H1 (cell line): ENCODE measurements around the gene ALKBH3. TPM values are rescaled to one million over a fixed set of nuclear protein-coding genes. Genes with fewer than 3 reads are reported as not detected.

ENCODE experiments used
- CTCF ChIA-PET: fragments of 300-600 bp; sonication (Branson Sonifier 250); formaldehyde crosslinking; loops from one replicate; lab custom pipeline; 2021; ENCODE audit not compliant: partially characterized antibody; lab: Charles Lee
- POLR2A ChIA-PET: fragments of 300-600 bp; sonication (Branson Sonifier 250); formaldehyde crosslinking; loops from one replicate; lab custom pipeline; 2021; ENCODE audit warnings: inconsistent platforms; ENCODE audit not compliant: partially characterized antibody; lab: Charles Lee
- DNase-seq, 2 experiments: peaks; one replicate each; pipeline versions ENCODE4 v3.0.0 to v3.0.0-alpha.2; 2010 to 2022; ENCODE audit warnings: low spot score in 2 of 2, low read depth in 1 of 2, mixed read lengths in 1 of 2
- FAIRE-seq: peaks from 2 replicates; lab custom pipeline; 2011; peaks lifted over from hg19 to GRCh38; lab: Jason Lieb, UNC
- H2AFZ ChIP-seq: 2 replicates; pipeline ENCODE4 v1.8.1; 2012; ENCODE audit warnings: low read length, inconsistent platforms
- H2AK5ac ChIP-seq: 2 replicates; pipeline ENCODE4 v1.6.1; 2013; ENCODE audit warnings: low read depth, low read length
- H2BK120ac ChIP-seq: replicated peaks from 2 replicates; pipeline ENCODE3; 2013; ENCODE audit warnings: low read depth, low read length, inconsistent platforms
- H2BK12ac ChIP-seq: 2 replicates; pipeline ENCODE4 v1.6.1; 2013; ENCODE audit warnings: low read depth, low read length
- H2BK15ac ChIP-seq: 2 replicates; pipeline ENCODE4 v1.6.1; 2013; ENCODE audit warnings: low read length
- H2BK20ac ChIP-seq: 2 replicates; pipeline ENCODE4 v1.6.1; 2013; ENCODE audit warnings: low read length
- H2BK5ac ChIP-seq: 2 replicates; pipeline ENCODE4 v1.6.1; 2013; ENCODE audit warnings: low read depth, low read length
- H3K14ac ChIP-seq: 2 replicates; pipeline ENCODE4 v1.6.1; 2013; ENCODE audit warnings: inconsistent platforms; ENCODE audit not compliant: insufficient read length
- H3K18ac ChIP-seq: 2 replicates; pipeline ENCODE4 v1.6.1; 2013; ENCODE audit warnings: low read length; ENCODE audit errors: extremely low read depth
- H3K23ac ChIP-seq: 2 replicates; pipeline ENCODE4 v1.6.1; 2013; ENCODE audit warnings: inconsistent platforms; ENCODE audit not compliant: insufficient read length
- H3K23me2 ChIP-seq: 2 replicates; pipeline ENCODE4 v1.6.1; 2013; ENCODE audit warnings: low read depth, low read length
- H3K27ac ChIP-seq: 2 replicates; pipeline ENCODE4 v1.6.1; 2011; ENCODE audit warnings: low read depth, low read length, inconsistent platforms
- H3K27me3 ChIP-seq, 4 experiments: replicated peaks in 1 of 4; 1 replicate in 1 of 4; 2 replicates in 3 of 4; pipeline versions ENCODE4 v1.6.1 to v1.8.1; 2011 to 2013; ENCODE audit warnings: low read length in 3 of 4, mild to moderate bottlenecking in 3 of 4, inconsistent platforms in 2 of 4, mixed read lengths in 2 of 4, moderate library complexity in 1 of 4; ENCODE audit not compliant: control insufficient read depth in 3 of 4, insufficient read depth in 3 of 4; ENCODE audit errors: extremely low read depth in 1 of 4
- H3K36me3 ChIP-seq, 4 experiments: 2 replicates each; pipeline versions ENCODE4 v1.6.1 to v1.8.1; 2011 to 2013; ENCODE audit warnings: mild to moderate bottlenecking in 4 of 4, low read length in 3 of 4, moderate library complexity in 2 of 4, control low read depth in 1 of 4, inconsistent platforms in 1 of 4; ENCODE audit not compliant: insufficient read depth in 4 of 4, control insufficient read depth in 2 of 4
- H3K4ac ChIP-seq: replicated peaks from 2 replicates; pipeline ENCODE3; 2013; ENCODE audit warnings: low read length, low read depth, mixed read lengths, inconsistent platforms; ENCODE audit not compliant: insufficient read length
- H3K4me1 ChIP-seq, 4 experiments: replicated peaks in 1 of 4; 1 replicate in 1 of 4; 2 replicates in 3 of 4; pipeline versions ENCODE4 v1.6.1 to v1.8.1; 2011 to 2013; ENCODE audit warnings: low read length in 3 of 4, inconsistent platforms in 2 of 4, mixed read lengths in 1 of 4; ENCODE audit not compliant: insufficient read depth in 4 of 4, control insufficient read depth in 3 of 4
- H3K4me2 ChIP-seq, 2 experiments: 2 replicates each; pipeline versions ENCODE4 v1.6.1 to v1.8.1; 2011 to 2013; ENCODE audit warnings: low read depth in 2 of 2, low read length in 2 of 2, control low read depth in 1 of 2, inconsistent platforms in 1 of 2, mild to moderate bottlenecking in 1 of 2; ENCODE audit not compliant: insufficient read depth in 1 of 2
- H3K4me3 ChIP-seq, 4 experiments: fragments of 200-600, 300-600 bp in 1 of 4; sonication (generic), shearing (Covaris generic), sonication (Bioruptor Twin) in 1 of 4; 2 replicates each; pipeline versions ENCODE4 v1.5.1 to v1.8.1; 2011 to 2016; ENCODE audit warnings: low read length in 4 of 4, low read depth in 3 of 4, control low read depth in 2 of 4, inconsistent platforms in 2 of 4, mild to moderate bottlenecking in 2 of 4, mixed read lengths in 1 of 4, moderate library complexity in 1 of 4; ENCODE audit not compliant: insufficient read depth in 2 of 4; ENCODE audit errors: extremely low read depth in 1 of 4
- H3K56ac ChIP-seq: replicated peaks from 2 replicates; pipeline ENCODE3; 2013; ENCODE audit warnings: low read depth, mild to moderate bottlenecking, mixed read lengths, low read length, inconsistent platforms; ENCODE audit not compliant: insufficient read length
- H3K79me1 ChIP-seq: 2 replicates; pipeline ENCODE4 v1.6.1; 2013; ENCODE audit warnings: low read depth, low read length, control low read depth
- H3K79me2 ChIP-seq, 2 experiments: 2 replicates each; pipeline versions ENCODE4 v1.6.1 to v1.8.1; 2012 to 2013; ENCODE audit warnings: low read length in 2 of 2, mild to moderate bottlenecking in 2 of 2, inconsistent platforms in 1 of 2; ENCODE audit not compliant: insufficient read depth in 2 of 2, control insufficient read depth in 1 of 2
- H3K9ac ChIP-seq, 4 experiments: replicated peaks in 1 of 4; 1 replicate in 1 of 4; 2 replicates in 3 of 4; pipeline versions ENCODE4 v1.6.1 to v1.8.1; 2011 to 2013; ENCODE audit warnings: low read depth in 3 of 4, low read length in 3 of 4, control low read depth in 2 of 4, mild to moderate bottlenecking in 2 of 4, moderate library complexity in 2 of 4, inconsistent platforms in 1 of 4; ENCODE audit errors: extremely low read depth in 1 of 4
- H3K9me3 ChIP-seq, 2 experiments: 2 replicates each; pipeline versions ENCODE4 v1.6.1 to v1.8.1; 2012 to 2013; ENCODE audit warnings: mild to moderate bottlenecking in 2 of 2, moderate library complexity in 2 of 2, control low read depth in 1 of 2, inconsistent platforms in 1 of 2, low read depth in 1 of 2, low read length in 1 of 2, mixed read lengths in 1 of 2; ENCODE audit not compliant: insufficient read depth in 2 of 2
- H4K20me1 ChIP-seq, 2 experiments: replicated peaks in 1 of 2; 2 replicates each; pipeline versions ENCODE3 to v1.8.1; 2011 to 2013; ENCODE audit warnings: inconsistent platforms in 2 of 2, low read length in 2 of 2, mild to moderate bottlenecking in 1 of 2; ENCODE audit not compliant: insufficient read depth in 2 of 2, control insufficient read depth in 1 of 2
- H4K5ac ChIP-seq: 2 replicates; pipeline ENCODE4 v1.6.1; 2013; ENCODE audit warnings: low read length, low read depth, mixed read lengths, inconsistent platforms; ENCODE audit not compliant: insufficient read length
- H4K8ac ChIP-seq: 2 replicates; pipeline ENCODE4 v1.8.0; 2013; ENCODE audit warnings: mild to moderate bottlenecking, moderate library complexity, low read length, inconsistent platforms; ENCODE audit not compliant: insufficient read depth; ENCODE audit errors: extremely low read depth
- H4K91ac ChIP-seq: replicated peaks from 2 replicates; pipeline ENCODE3; 2013; ENCODE audit warnings: low read length, mixed read lengths, inconsistent platforms; ENCODE audit not compliant: insufficient read length
- ASH2L ChIP-seq: fragments of 200-600, 300-600 bp; sonication (generic); IDR thresholded peaks from one replicate; pipeline ENCODE4 v1.7.1; 2017; ENCODE audit warnings: low read length
- CEBPB ChIP-seq: IDR thresholded peaks from 2 replicates; pipeline ENCODE4 v1.6.1; 2012; ENCODE audit warnings: low read depth, low read length
- CREB1 ChIP-seq: IDR thresholded peaks from 2 replicates; pipeline ENCODE4 v1.6.1; 2012; ENCODE audit warnings: inconsistent platforms
- EGR1 ChIP-seq: IDR thresholded peaks from 2 replicates; pipeline ENCODE4 v1.6.1; 2011; ENCODE audit warnings: low read depth, low read length, borderline replicate concordance
- EZH2 ChIP-seq: fragments of 200-600 bp; sonication (generic); IDR thresholded peaks from 2 replicates; pipeline ENCODE4 v1.7.1; 2012; ENCODE audit warnings: low read depth, mild to moderate bottlenecking, moderate library complexity, low read length, inconsistent platforms; ENCODE audit not compliant: severe bottlenecking
- FOSL1 ChIP-seq: IDR thresholded peaks from 2 replicates; pipeline ENCODE4 v1.6.1; 2011; ENCODE audit warnings: mild to moderate bottlenecking, low read depth, low read length, moderate library complexity; ENCODE audit not compliant: insufficient read depth
- HDAC2 ChIP-seq, 2 experiments: fragments of 300-600 bp in 1 of 2; sonication (generic) in 1 of 2; IDR thresholded peaks; 2 replicates each; pipeline ENCODE4 v1.6.1; 2011 to 2012; ENCODE audit warnings: low read depth in 2 of 2, low read length in 2 of 2, mild to moderate bottlenecking in 2 of 2, moderate library complexity in 2 of 2, borderline replicate concordance in 1 of 2, inconsistent platforms in 1 of 2
- KDM4A ChIP-seq: IDR thresholded peaks from one replicate; pipeline ENCODE4 v1.7.1; 2012; ENCODE audit warnings: low read depth, mild to moderate bottlenecking, moderate library complexity, low read length, inconsistent platforms; ENCODE audit not compliant: severe bottlenecking
- KDM5A ChIP-seq: fragments of 200-600 bp; IDR thresholded peaks from 2 replicates; pipeline ENCODE4 v1.7.1; 2012; ENCODE audit warnings: mild to moderate bottlenecking, low read length, inconsistent platforms, mixed read lengths
- MAX ChIP-seq: IDR thresholded peaks from 2 replicates; pipeline ENCODE4 v1.6.1; 2012; ENCODE audit warnings: inconsistent platforms
- RFX5 ChIP-seq: IDR thresholded peaks from 2 replicates; pipeline ENCODE4 v1.6.1; 2011; ENCODE audit warnings: low read depth, low read length, improper control_type of control experiment, borderline replicate concordance
- SIRT6 ChIP-seq: IDR thresholded peaks from one replicate; pipeline ENCODE4 v1.7.1; 2012; ENCODE audit warnings: low read length, inconsistent platforms
- TAF1 ChIP-seq: IDR thresholded peaks from 2 replicates; pipeline ENCODE4 v1.6.1; 2011; ENCODE audit warnings: mild to moderate bottlenecking, low read depth, low read length
- WGBS, 2 experiments: shearing (Covaris generic) in 1 of 2; methylation state at CpG; one replicate each; pipeline versions ENCODE4 v1.1.6 to v1.1.7; 2013 to 2015; ENCODE audit warnings: low lambda C conversion rate in 2 of 2, mixed read lengths in 2 of 2, inconsistent platforms in 1 of 2, low coverage in 1 of 2, missing lambda C conversion rate in 1 of 2; ENCODE audit not compliant: insufficient replicate concordance in 2 of 2, insufficient coverage in 1 of 2, insufficient read length in 1 of 2; ENCODE audit errors: extremely low coverage in 1 of 2, missing lambda C conversion rate in 1 of 2; 5-methylcytosine and 5-hydroxymethylcytosine counted together
- polyA plus RNA-seq, 7 experiments: library from polyadenylated mRNA; depleted of rRNA in 3 of 7; stranded (reverse) in 5 of 7; unstranded in 2 of 7; fragments of >200 nt in 5 of 7; fragments of 200-250 nt in 2 of 7; gene quantifications; 1 replicate in 5 of 7; 2 replicates in 1 of 7; 4 replicates in 1 of 7; pipeline versions ENCODE4 v1.2.1 to v1.2.3, GENCODE V29; 2011 to 2013; ENCODE audit warnings: missing spikeins in 2 of 7, mixed read lengths in 2 of 7
- total RNA-seq: library from RNA; stranded (reverse); fragmentation: NEBNext Ultra II Directional; extraction: Animal tissue kit (Norgen Biotek cat#: 25700); gene quantifications from 2 replicates; pipeline ENCODE4 v1.2.1, GENCODE V29; 2021

Gene ALKBH3
- total and polyA plus RNA-seq, 2 of the 8 experiments (the other 6 are each of a cell fraction or from before 2014, with no cell fraction given) = 10.5 to 11.4 TPM

GRCh38 chr11:43951231-43951630 lies 70.6 kb downstream of the ALKBH3 start:
- Histone ChIP-seq H4K91ac (no peak overlapping the region), H3K4ac (no peak overlapping the region), H3K4me3 (no peak overlapping the region), H2BK20ac (no peak overlapping the region), H3K14ac (no peak overlapping the region), H2BK120ac (no peak overlapping the region), H3K18ac (no peak overlapping the region), H2BK5ac (no peak overlapping the region), H4K8ac (no peak overlapping the region), H2AK5ac (no peak overlapping the region), H3K9me3 (0 out of 4 replicates have a peak, but pooled peaks cover 0 to 3% of the 10 kb centered on the region in 2 experiments), H3K36me3 (no peaks in the 10 kb centered on the region), H3K4me1 (peaks cover 8 to 22% (median 12%) of the 10 kb centered on the region in 4 experiments; a peak in 6 of 7 replicates), H3K23ac (no peak overlapping the region), H3K56ac (no peak overlapping the region), H4K5ac (no peak overlapping the region), H3K23me2 (no peaks in the 10 kb centered on the region), H2BK12ac (no peak overlapping the region), H3K79me1 (no peaks in the 10 kb centered on the region), H3K27me3 (no peaks in the 10 kb centered on the region), H2AFZ (no peak overlapping the region), H3K9ac (no peak overlapping the region), H3K4me2 (no peak overlapping the region), H3K79me2 (no peaks in the 10 kb centered on the region), H2BK15ac (no peak overlapping the region), H4K20me1 (no peaks in the 10 kb centered on the region), H3K27ac (no peak overlapping the region)
- CTCF ChIA-PET = interaction anchor here (0.6 to 9.2 kb wide), 7 partner anchors 9 to 94 kb away, joined by 3 to 98 read pairs (median 3); partner anchors contain the start of gene C11orf96
- DNase-seq (no peak), FAIRE-seq (no peak)
- no peak for TF ChIP-seq RFX5
- TF ChIP-seq CREB1 = no peak
- TF ChIP-seq HDAC2 (IDR thresholded peaks at IDR 0.05; ENCODE audit: borderline replicate concordance in 1 of 2, low read depth in 2 of 2, low read length in 2 of 2) = no peak
- TF ChIP-seq KDM4A = no peak
- TF ChIP-seq MAX = no peak
- TF ChIP-seq EZH2 = no peak
- no peak for TF ChIP-seq TAF1
- no peak for TF ChIP-seq SIRT6
- no peak for TF ChIP-seq KDM5A
- TF ChIP-seq ASH2L = no peak
- no peak for TF ChIP-seq EGR1
- TF ChIP-seq CEBPB = no peak
- TF ChIP-seq FOSL1 = no peak
- POLR2A ChIA-PET = no interaction called here
- WGBS, 2 experiments = 89% methylated on average over 1 of the region's 1 CpG; no CpG with 5 or more reads in 1 of the 2 experiments
